GM23338 (cell line): ENCODE data around the gene SUPT7L.

ENCODE experiments used
- CREB1 ChIP-seq: fragments of 250-450 bp; sonication (Bioruptor Pico); IDR thresholded peaks from 2 replicates; pipeline ENCODE4 v1.5.0; 2020; ENCODE audit warnings: low read depth, mild to moderate bottlenecking, moderate library complexity
- CTCF ChIP-seq, 2 experiments: fragments of 200-600 bp in 1 of 2; sonication (generic) in 1 of 2; conservative IDR thresholded peaks; 2 replicates each; pipeline versions ENCODE4 v1.5.1 to v1.6.1; 2016 to 2017; ENCODE audit warnings: antibody characterized with exemption in 2 of 2, low read depth in 2 of 2, mild to moderate bottlenecking in 2 of 2, moderate library complexity in 1 of 2
- EZH2 ChIP-seq: fragments of 200-600 bp; sonication (generic); IDR thresholded peaks from one replicate; pipeline ENCODE4 v1.8.0; 2017; ENCODE audit warnings: antibody characterized with exemption, mild to moderate bottlenecking, low read depth; ENCODE audit not compliant: unreplicated experiment
- EZH2phosphoT487 ChIP-seq: fragments of 200-600 bp; sonication (generic); IDR thresholded peaks from one replicate; pipeline ENCODE4 v1.8.1; 2018; ENCODE audit warnings: antibody characterized with exemption; ENCODE audit not compliant: unreplicated experiment
- JUNB ChIP-seq: IDR thresholded peaks from one replicate; pipeline ENCODE4 v1.6.1; 2016; ENCODE audit warnings: antibody characterized with exemption; ENCODE audit not compliant: unreplicated experiment
- POLR2AphosphoS5 ChIP-seq: IDR thresholded peaks from 2 replicates; pipeline ENCODE4 v1.6.1; 2016; ENCODE audit warnings: antibody characterized with exemption, low read depth
- REST ChIP-seq: IDR thresholded peaks from one replicate; pipeline ENCODE4 v1.6.1; 2018; ENCODE audit warnings: antibody characterized with exemption; ENCODE audit not compliant: unreplicated experiment
- STAT1 ChIP-seq: IDR thresholded peaks from one replicate; pipeline ENCODE4 v1.6.1; 2016; ENCODE audit warnings: antibody characterized with exemption; ENCODE audit not compliant: unreplicated experiment
- ZNF114 ChIP-seq: fragments of 250-450 bp; sonication (Bioruptor Pico); IDR thresholded peaks from 2 replicates; pipeline ENCODE4 v1.5.0; 2020; ENCODE audit warnings: mild to moderate bottlenecking, moderate library complexity

- TF ChIP-seq EZH2 (no peak), POLR2AphosphoS5 (no peak), CTCF (conservative IDR thresholded peaks at IDR 0.05; ENCODE audit: low read depth in 2 of 2) (no peak), EZH2phosphoT487 (no peak), REST (no peak), JUNB (no peak), ZNF114 (CRISPR knock-in tag) (no peak), CREB1 (CRISPR knock-in tag) (no peak), STAT1 (no peak)
Measured at GRCh38 chr2:27647289-27647688, 16.1 kb downstream of the SUPT7L start.
